ENCODE results near the gene GLB1L2. TPM values are rescaled to one million over a fixed set of nuclear protein-coding genes. Genes with fewer than 3 reads are reported as not detected.

The GLB1L2 gene
- total and polyA plus RNA-seq, 2 of the 4 experiments (the other 2 are of a cell fraction) = under 0.01 to 0.26 TPM

DNA sequence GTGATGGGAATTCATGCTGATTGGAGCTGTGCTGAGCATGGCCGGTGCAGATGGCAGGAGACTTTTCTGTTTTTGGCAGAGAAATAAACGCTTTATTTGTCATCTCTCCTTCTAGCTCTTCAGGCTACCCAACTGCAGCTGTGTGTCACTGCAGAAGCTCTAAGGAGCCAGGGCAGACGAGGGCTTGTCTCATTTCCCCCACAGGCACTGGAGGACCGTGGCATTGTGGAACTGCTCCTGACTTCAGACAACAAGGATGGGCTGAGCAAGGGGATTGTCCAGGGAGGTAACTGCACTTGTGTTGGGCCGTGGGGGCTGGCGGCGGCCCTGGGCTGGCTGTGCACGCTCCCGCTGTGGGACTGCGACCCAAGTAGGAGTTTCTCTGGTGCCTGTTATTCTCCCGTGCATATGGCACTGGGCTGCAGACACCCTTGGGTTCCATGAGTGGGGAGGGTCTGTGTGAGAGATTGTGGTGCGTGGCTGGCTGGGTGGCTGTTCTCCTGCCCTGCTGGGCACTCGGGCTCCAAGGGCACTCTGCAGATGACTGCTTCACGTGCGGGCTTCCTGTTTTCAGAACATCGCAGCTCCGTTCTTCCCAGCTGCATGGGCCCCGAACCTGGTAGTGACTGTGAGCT is 27.2 kb downstream of the GLB1L2 start:
- Histone ChIP-seq H3K27me3 (ENCODE audit: control insufficient read depth, insufficient read depth, low read length) (no peaks in the 10 kb centered on the region), H4K20me1 (ENCODE audit: insufficient read depth, low read length) (no peaks in the 10 kb centered on the region), H3K9me3 (ENCODE audit: control insufficient read depth, insufficient read depth, low read length) (peaks cover 14% of the 10 kb centered on the region), H2BK15ac (ENCODE audit: low read depth, low read length) (no peak overlapping the region), H2AFZ (replicated peaks; ENCODE audit: low read length, poor library complexity) (no peak overlapping the region), H4K91ac (ENCODE audit: insufficient read depth, low read depth, low read length) (no peak overlapping the region), H4K5ac (ENCODE audit: low read depth, low read length) (no peak overlapping the region), H3K36me3 (ENCODE audit: control insufficient read depth, insufficient read depth, low read length) (no peaks in the 10 kb centered on the region), H2BK20ac (ENCODE audit: low read depth, low read length) (no peak overlapping the region), H3K27ac (ENCODE audit: insufficient read depth, low read length) (no peak overlapping the region), H3K4me2 (ENCODE audit: low read depth, low read length) (no peak overlapping the region), H3K23ac (ENCODE audit: low read depth, low read length) (no peak overlapping the region), H3K79me1 (ENCODE audit: low read depth in 1 of 2, low read length in 2 of 2) (no peaks in the 10 kb centered on the region), H2BK120ac (ENCODE audit: low read depth, low read length) (no peak overlapping the region), H3K18ac (ENCODE audit: low read depth, low read length) (no peak overlapping the region), H2BK5ac (ENCODE audit: low read depth, low read length, poor library complexity, severe bottlenecking) (no peak overlapping the region), H4K8ac (ENCODE audit: low read depth in 2 of 2, low read length in 2 of 2) (no peak overlapping the region), H3K4me1 (ENCODE audit: control insufficient read depth, insufficient read depth, low read length) (no peaks in the 10 kb centered on the region), H2AK9ac (replicated peaks; ENCODE audit: low read depth, low read length, poor library complexity) (no peak overlapping the region), H3K4me3 (ENCODE audit: insufficient read depth, low read depth, low read length) (no peak overlapping the region), H3K9me1 (ENCODE audit: insufficient read depth, low read length) (no peaks in the 10 kb centered on the region), H3K9ac (ENCODE audit: low read depth, low read length) (no peak overlapping the region), H3K14ac (replicated peaks; ENCODE audit: low read depth, low read length) (no peak overlapping the region), H3K56ac (ENCODE audit: extremely low read depth, insufficient read depth, low read length) (no peak overlapping the region), H3K4ac (ENCODE audit: low read depth, low read length) (no peak overlapping the region), H2AK5ac (ENCODE audit: low read depth, low read length) (no peak overlapping the region)
- no TSS peak for BruUV-seq (replicated peaks)
- CTCF ChIA-PET = no interaction called here
- WGBS, 2 experiments (ENCODE audit: extremely low coverage in 2 of 2, insufficient read length in 1 of 2) = 77% methylated on average over 7 of the region's 18 CpGs; no CpG with 5 or more reads in 1 of the 2 experiments
- intact Hi-C loops (cut with micrococcal nuclease) = no loop called here
- POLR2A ChIA-PET (ENCODE audit: unreplicated experiment) = no interaction called here
- DNase-seq (no peak), ATAC-seq (ENCODE audit: low read depth) (no peak)
- TF ChIP-seq BHLHE40 (IDR thresholded peaks at IDR 0.05; ENCODE audit: low read depth, low read length) (no peak), FOS (IDR thresholded peaks at IDR 0.05; ENCODE audit: low read depth, low read length) (no peak), CEBPB (IDR thresholded peaks at IDR 0.05; ENCODE audit: low read depth, low read length) (no peak), NFE2L2 (IDR thresholded peaks at IDR 0.05; ENCODE audit: low read depth, low read length) (no peak), RCOR1 (IDR thresholded peaks at IDR 0.05; ENCODE audit: insufficient replicate concordance, low read length) (no peak), POLR2A (IDR thresholded peaks at IDR 0.05; ENCODE audit: low read depth, low read length) (no peak), MXI1 (IDR thresholded peaks at IDR 0.05; ENCODE audit: borderline replicate concordance, low read depth, low read length) (no peak)
- TF ChIP-seq, protein P1, sequence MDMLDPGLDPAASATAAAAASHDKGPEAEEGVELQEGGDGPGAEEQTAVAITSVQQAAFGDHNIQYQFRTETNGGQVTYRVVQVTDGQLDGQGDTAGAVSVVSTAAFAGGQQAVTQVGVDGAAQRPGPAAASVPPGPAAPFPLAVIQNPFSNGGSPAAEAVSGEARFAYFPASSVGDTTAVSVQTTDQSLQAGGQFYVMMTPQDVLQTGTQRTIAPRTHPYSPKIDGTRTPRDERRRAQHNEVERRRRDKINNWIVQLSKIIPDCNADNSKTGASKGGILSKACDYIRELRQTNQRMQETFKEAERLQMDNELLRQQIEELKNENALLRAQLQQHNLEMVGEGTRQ (IDR thresholded peaks at IDR 0.05; ENCODE audit: low read depth, low read length) = no peak
- TF ChIP-seq, protein P2, sequence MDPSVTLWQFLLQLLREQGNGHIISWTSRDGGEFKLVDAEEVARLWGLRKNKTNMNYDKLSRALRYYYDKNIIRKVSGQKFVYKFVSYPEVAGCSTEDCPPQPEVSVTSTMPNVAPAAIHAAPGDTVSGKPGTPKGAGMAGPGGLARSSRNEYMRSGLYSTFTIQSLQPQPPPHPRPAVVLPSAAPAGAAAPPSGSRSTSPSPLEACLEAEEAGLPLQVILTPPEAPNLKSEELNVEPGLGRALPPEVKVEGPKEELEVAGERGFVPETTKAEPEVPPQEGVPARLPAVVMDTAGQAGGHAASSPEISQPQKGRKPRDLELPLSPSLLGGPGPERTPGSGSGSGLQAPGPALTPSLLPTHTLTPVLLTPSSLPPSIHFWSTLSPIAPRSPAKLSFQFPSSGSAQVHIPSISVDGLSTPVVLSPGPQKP (IDR thresholded peaks at IDR 0.05; ENCODE audit: borderline replicate concordance, low read depth, low read length) = no peak
- dilution Hi-C loops (cut with HindIII; ENCODE audit: low sequenced_read_pairs, unreplicated experiment) = no loop called here
- in situ Hi-C loops (cut with MboI; ENCODE audit: low sequenced_read_pairs) = no loop called here
